Natural killer cell (primary cell): Measurements from ENCODE around the gene KIF6. TPM values are rescaled to one million over a fixed set of nuclear protein-coding genes. Genes with fewer than 3 reads are reported as not detected.

ENCODE experiments used
- ATAC-seq, 3 donors: fragments of 150-1000 bp in 2 of 3; fragments of 200-7000 bp in 1 of 3; cut with Tn5 transposase; 1 replicate in 1 of 3; 2 replicates in 2 of 3; pipeline ENCODE4 v1.10.0; 2021; ENCODE audit warnings: mild to moderate bottlenecking in 2 of 3, moderate library complexity in 2 of 3
- DNase-seq, 2 donors: peaks; one replicate each; pipeline versions ENCODE4 v3.0.0 to v3.0.0-alpha.2; 2013 to 2021; ENCODE audit warnings: mixed read lengths in 1 of 2
- H3K27ac ChIP-seq: one replicate; pipeline ENCODE4 v1.5.1; 2013; ENCODE audit warnings: mild to moderate bottlenecking, low read length
- H3K27me3 ChIP-seq: one replicate; pipeline ENCODE4 v1.6.1; 2013; ENCODE audit warnings: low read length; ENCODE audit not compliant: control insufficient read depth, insufficient read depth
- H3K36me3 ChIP-seq: one replicate; pipeline ENCODE4 v1.6.1; 2013; ENCODE audit warnings: low read length; ENCODE audit not compliant: control insufficient read depth, insufficient read depth
- H3K4me1 ChIP-seq: one replicate; pipeline ENCODE4 v1.6.1; 2013; ENCODE audit warnings: low read length; ENCODE audit not compliant: control insufficient read depth, insufficient read depth
- H3K4me3 ChIP-seq: one replicate; pipeline ENCODE4 v1.5.1; 2013; ENCODE audit warnings: low read length
- H3K9me3 ChIP-seq: one replicate; pipeline ENCODE4 v1.6.1; 2013; ENCODE audit warnings: low read length; ENCODE audit not compliant: control insufficient read depth, insufficient read depth
- H3K27ac Mint-ChIP-seq, 2 donors: one replicate each; pipeline ENCODE4 v1.8.0; 2022; ENCODE audit warnings: mild to moderate bottlenecking in 2 of 2, mixed read lengths in 2 of 2, moderate library complexity in 1 of 2
- H3K27me3 Mint-ChIP-seq, 2 donors: one replicate each; pipeline ENCODE4 v1.8.0; 2022; ENCODE audit warnings: low read depth in 2 of 2, mixed read lengths in 2 of 2
- H3K36me3 Mint-ChIP-seq: one replicate; pipeline ENCODE4 v1.8.0; 2022; ENCODE audit warnings: mixed read lengths
- H3K4me1 Mint-ChIP-seq, 2 donors: one replicate each; pipeline ENCODE4 v1.8.0; 2022; ENCODE audit warnings: mixed read lengths in 2 of 2
- H3K4me3 Mint-ChIP-seq: one replicate; pipeline ENCODE4 v1.8.0; 2022; ENCODE audit warnings: mild to moderate bottlenecking, moderate library complexity, mixed read lengths
- H3K9me3 Mint-ChIP-seq, 2 donors: one replicate each; pipeline ENCODE4 v1.8.0; 2022; ENCODE audit warnings: mixed read lengths in 2 of 2
- CTCF ChIP-seq: fragments of 200-600 bp; IDR thresholded peaks from one replicate; pipeline ENCODE4 v1.8.0; 2022; ENCODE audit warnings: antibody characterized with exemption
- WGBS: methylation state at CpG from one replicate; pipeline ENCODE4 v1.1.7; 2013; ENCODE audit warnings: missing lambda C conversion rate; ENCODE audit not compliant: insufficient coverage; 5-methylcytosine and 5-hydroxymethylcytosine counted together
- intact Hi-C: fragments of 100-400 bp; cut with micrococcal nuclease; formaldehyde crosslinking; loops from one replicate; pipeline ENCODE4 v1.14.2; 2022
- total RNA-seq, 4 donors: library from RNA; stranded (reverse); fragments of 120-200 nt in 1 of 4; gene quantifications; one replicate each; pipeline versions ENCODE4 v1.2.3 to v1.2.4, GENCODE V29; 2013 to 2022

The KIF6 gene
- total RNA-seq, 3 donors from 2014 or later (not counting 1 experiment from before 2014, with no cell fraction given), result not detected

- WGBS, result 89% methylated on average over 11 of the region's 11 CpGs
- H3K27me3 Mint-ChIP-seq, result peaks cover 21 to 43% of the 10 kb centered on the region in 2 donors
These were observed 171.1 kb downstream of the KIF6 start for GRCh38 chr6:39553860-39554802.

GRCh38 chr6:39553029-39553428 lies 172.2 kb downstream of the KIF6 start:
- Mint-ChIP-seq H3K27me3 (peaks cover 22 to 43% of the 10 kb centered on the region in 2 donors), H3K9me3 (no peaks in the 10 kb centered on the region), H3K4me3 (no peak overlapping the region), H3K4me1 (no peaks in the 10 kb centered on the region), H3K27ac (no peak overlapping the region), H3K36me3 (no peaks in the 10 kb centered on the region)
- Histone ChIP-seq H3K27me3 (no peaks in the 10 kb centered on the region), H3K4me3 (no peak overlapping the region), H3K4me1 (no peaks in the 10 kb centered on the region), H3K9me3 (no peaks in the 10 kb centered on the region), H3K27ac (no peak overlapping the region), H3K36me3 (no peaks in the 10 kb centered on the region)
- intact Hi-C loops, result no loop called here
- TF ChIP-seq CTCF, result no peak
- DNase-seq (no peak), ATAC-seq (no peak)

More at GRCh38 chr6:39553860-39554802, 171.1 kb downstream of the KIF6 start:
- intact Hi-C loops, result no loop called here
- no peak overlapping the region for H3K27ac ChIP-seq
- Mint-ChIP-seq H3K4me1 (no peaks in the 10 kb centered on the region), H3K4me3 (no peak overlapping the region), H3K27ac (no peak overlapping the region), H3K36me3 (no peaks in the 10 kb centered on the region), H3K9me3 (no peaks in the 10 kb centered on the region)
- no peak for TF ChIP-seq CTCF
- no peaks in the 10 kb centered on the region for H3K4me1 ChIP-seq
- DNase-seq, result no peak
- no peaks in the 10 kb centered on the region for H3K9me3 ChIP-seq
- H3K27me3 ChIP-seq, result no peaks in the 10 kb centered on the region
- H3K4me3 ChIP-seq, result no peak overlapping the region
- no peak for ATAC-seq
- H3K36me3 ChIP-seq, result no peaks in the 10 kb centered on the region

GRCh38 chr6:39550191-39550590 lies 175.0 kb downstream of the KIF6 start:
- Histone ChIP-seq H3K9me3 (no peaks in the 10 kb centered on the region), H3K4me1 (no peaks in the 10 kb centered on the region), H3K4me3 (no peak overlapping the region), H3K36me3 (no peaks in the 10 kb centered on the region), H3K27ac (no peak overlapping the region), H3K27me3 (no peaks in the 10 kb centered on the region)
- Mint-ChIP-seq H3K27ac (no peak overlapping the region), H3K36me3 (no peaks in the 10 kb centered on the region), H3K27me3 (peaks cover 20 to 52% of the 10 kb centered on the region in 2 donors), H3K4me1 (no peaks in the 10 kb centered on the region), H3K9me3 (no peaks in the 10 kb centered on the region), H3K4me3 (no peak overlapping the region)
- no peak for DNase-seq
- WGBS, result 59% methylated on average over 2 of the region's 2 CpGs
- TF ChIP-seq CTCF, result no peak
- intact Hi-C loops, result no loop called here
- no peak for ATAC-seq
